Endothelial cell of umbilical vein (primary cell): ENCODE results near the gene RAB7A.
"Not testable (repeated sequence)": the region's sequence is repeated elsewhere in the genome, so short reads cannot be mapped to it uniquely, and the experiment has no call there.

ENCODE experiments used
- CTCF ChIP-seq, 2 donors: IDR thresholded peaks; 1 replicate in 1 of 2; 2 replicates in 1 of 2; pipeline ENCODE4 v1.5.1; 2011; ENCODE audit warnings: low read length in 2 of 2, mild to moderate bottlenecking in 2 of 2, moderate library complexity in 2 of 2, control low read depth in 1 of 2, inconsistent platforms in 1 of 2, low read depth in 1 of 2; ENCODE audit not compliant: insufficient read depth in 1 of 2; ENCODE audit errors: extremely low read depth in 1 of 2
- EZH2 ChIP-seq: IDR thresholded peaks from 2 replicates; pipeline ENCODE4 v1.6.1; 2012; ENCODE audit warnings: borderline replicate concordance, low read depth, mild to moderate bottlenecking, moderate library complexity, low read length, inconsistent platforms; ENCODE audit not compliant: severe bottlenecking
- FOS ChIP-seq: IDR thresholded peaks from 2 replicates; pipeline ENCODE4 v1.6.1; 2011; ENCODE audit warnings: mild to moderate bottlenecking, low read length, moderate library complexity, borderline replicate concordance; ENCODE audit not compliant: insufficient read depth
- GATA2 ChIP-seq: IDR thresholded peaks from 2 replicates; pipeline ENCODE4 v1.7.0; 2011; ENCODE audit warnings: low read depth, mild to moderate bottlenecking, moderate library complexity, mixed read lengths, low read length; ENCODE audit not compliant: insufficient read length, insufficient read depth
- JUN ChIP-seq: IDR thresholded peaks from 2 replicates; pipeline ENCODE4 v1.6.1; 2011; ENCODE audit warnings: borderline replicate concordance, low read depth; ENCODE audit not compliant: insufficient read length, insufficient read depth
- MAX ChIP-seq: IDR thresholded peaks from 2 replicates; pipeline ENCODE4 v1.6.1; 2011; ENCODE audit not compliant: insufficient read depth, insufficient read length
- MYC ChIP-seq: IDR thresholded peaks from one replicate; pipeline ENCODE4 v1.6.1; 2011; ENCODE audit warnings: mild to moderate bottlenecking, low read depth, low read length
- POLR2A ChIP-seq: IDR thresholded peaks from 2 replicates; pipeline ENCODE4 v1.6.1; 2012; ENCODE audit warnings: low read depth, mild to moderate bottlenecking, control low read depth, low read length
- POLR2AphosphoS5 ChIP-seq: IDR thresholded peaks from 2 replicates; pipeline ENCODE4 v1.6.1; 2012; ENCODE audit warnings: low read depth, mild to moderate bottlenecking, control low read depth, low read length, moderate library complexity; ENCODE audit not compliant: insufficient read depth

- not testable (repeated sequence) for TF ChIP-seq MAX; CTCF (IDR thresholded peaks at IDR 0.05; ENCODE audit: extremely low read depth in 1 of 2, insufficient read depth in 1 of 2, low read depth in 1 of 2, low read length in 2 of 2); EZH2; POLR2A; GATA2; POLR2AphosphoS5; MYC; JUN; FOS
Observed at GRCh38 chr3:128832979-128833378, 107.0 kb downstream of the RAB7A start.
